T-cell (primary cell): ENCODE measurements around the gene MCOLN2. TPM values are rescaled to one million over a fixed set of nuclear protein-coding genes. Genes with fewer than 3 reads are reported as not detected.

Experiments
- ATAC-seq, 4 experiments: fragments of 200-7000 bp in 3 of 4; fragments of 150-1000 bp in 1 of 4; cut with Tn5 transposase; replicated peaks in 1 of 4; 1 replicate in 3 of 4; 2 replicates in 1 of 4; pipeline ENCODE4 v1.10.0; 2021; ENCODE audit warnings: moderate library complexity in 3 of 4, mild to moderate bottlenecking in 2 of 4, moderate number of reproducible peaks in 1 of 4
- CTCF ChIA-PET, 2 donors: fragments of 300-600 bp; sonication (Branson Sonifier 250); formaldehyde crosslinking; loops; one replicate each; lab custom pipeline; 2022; ENCODE audit warnings: antibody characterized with exemption in 2 of 2; lab: Charles Lee
- POLR2A ChIA-PET, 2 donors: fragments of 300-600 bp; sonication (Branson Sonifier 250); formaldehyde crosslinking; loops; one replicate each; lab custom pipeline; 2022; ENCODE audit warnings: antibody characterized with exemption in 2 of 2; lab: Charles Lee
- DNase-seq, 35 experiments: peaks; one replicate each; pipeline versions ENCODE4 v3.0.0 to v3.0.0-alpha.2; 2013 to 2023
- H3K27ac ChIP-seq: one replicate; pipeline ENCODE4 v1.5.1; 2013; ENCODE audit warnings: low read length
- H3K27me3 ChIP-seq, 2 experiments: replicated peaks in 1 of 2; 1 replicate in 1 of 2; 2 replicates in 1 of 2; pipeline versions ENCODE4 v1.6.1 to v1.7.0; 2013; ENCODE audit warnings: low read length in 1 of 2, mixed read lengths in 1 of 2; ENCODE audit not compliant: control insufficient read depth in 2 of 2, insufficient read depth in 2 of 2; ENCODE audit errors: extremely low read depth in 1 of 2
- H3K36me3 ChIP-seq, 2 donors: 1 replicate in 1 of 2; 2 replicates in 1 of 2; pipeline versions ENCODE4 v1.6.1 to v1.7.0; 2013; ENCODE audit warnings: low read length in 1 of 2; ENCODE audit not compliant: control insufficient read depth in 2 of 2, insufficient read depth in 1 of 2; ENCODE audit errors: extremely low read depth in 1 of 2
- H3K4me1 ChIP-seq, 2 experiments: 1 replicate in 1 of 2; 2 replicates in 1 of 2; pipeline versions ENCODE4 v1.6.1 to v1.7.0; 2013; ENCODE audit warnings: low read length in 2 of 2, mixed read lengths in 1 of 2; ENCODE audit not compliant: insufficient read depth in 2 of 2, control insufficient read depth in 1 of 2; ENCODE audit errors: extremely low read depth in 1 of 2
- H3K4me3 ChIP-seq, 2 donors: 1 replicate in 1 of 2; 2 replicates in 1 of 2; pipeline versions ENCODE4 v1.5.1 to v1.7.0; 2013; ENCODE audit warnings: mild to moderate bottlenecking in 2 of 2, low read length in 1 of 2, moderate library complexity in 1 of 2; ENCODE audit not compliant: control insufficient read depth in 1 of 2; ENCODE audit errors: extremely low read depth in 1 of 2
- H3K9me3 ChIP-seq: 2 replicates; pipeline ENCODE4 v1.7.0; 2013
- H3K27ac Mint-ChIP-seq, 2 donors: one replicate each; pipeline ENCODE4 v1.8.0; 2020 to 2021; ENCODE audit warnings: mild to moderate bottlenecking in 2 of 2, mixed read lengths in 2 of 2
- H3K27me3 Mint-ChIP-seq, 2 donors: one replicate each; pipeline ENCODE4 v1.8.0; 2021 to 2022; ENCODE audit warnings: mixed read lengths in 2 of 2
- H3K36me3 Mint-ChIP-seq: one replicate; pipeline ENCODE4 v1.8.0; 2021; ENCODE audit warnings: mixed read lengths
- H3K4me1 Mint-ChIP-seq, 3 donors: one replicate each; pipeline ENCODE4 v1.8.0; 2020 to 2022; ENCODE audit warnings: mixed read lengths in 3 of 3, mild to moderate bottlenecking in 1 of 3
- H3K4me3 Mint-ChIP-seq, 3 donors: one replicate each; pipeline ENCODE4 v1.8.0; 2020 to 2022; ENCODE audit warnings: mild to moderate bottlenecking in 3 of 3, mixed read lengths in 3 of 3, moderate library complexity in 3 of 3
- H3K9me3 Mint-ChIP-seq, 3 donors: one replicate each; pipeline ENCODE4 v1.8.0; 2020 to 2022; ENCODE audit warnings: mixed read lengths in 3 of 3
- WGBS: methylation state at CpG from one replicate; pipeline ENCODE4 v1.1.5; 2013; ENCODE audit warnings: missing lambda C conversion rate; ENCODE audit not compliant: insufficient coverage; 5-methylcytosine and 5-hydroxymethylcytosine counted together
- total RNA-seq, 35 experiments: library from RNA in 6 of 35; stranded (reverse) in 6 of 35; fragments of 120-200 nt in 1 of 35; gene quantifications; one replicate each; pipeline versions ENCODE4 v1.2.1 to v1.2.4 and lab custom pipeline; 2013 to 2026

Gene MCOLN2
- total RNA-seq, 5 donors from 2014 or later (not counting 1 experiment from before 2014, with no cell fraction given), result 7.6 to 19.3 (median 15.8) TPM

GRCh38 chr1:84923317-84923716 lies 73.6 kb downstream of the MCOLN2 start:
- Histone ChIP-seq H3K27me3 (no peaks in the 10 kb centered on the region), H3K4me3 (no peak overlapping the region), H3K36me3 (no peaks in the 10 kb centered on the region), H3K4me1 (no peaks in the 10 kb centered on the region), H3K27ac (no peak overlapping the region), H3K9me3 (no peaks in the 10 kb centered on the region)
- ATAC-seq (no peak), DNase-seq (no peak)
- Mint-ChIP-seq H3K4me3 (no peak overlapping the region), H3K4me1 (no peaks in the 10 kb centered on the region), H3K27me3 (peaks cover 0 to 3% of the 10 kb centered on the region in 2 donors), H3K27ac (no peak overlapping the region), H3K36me3 (peaks cover 4% of the 10 kb centered on the region), H3K9me3 (no peaks in the 10 kb centered on the region)
- 92% methylated on average over 1 of the region's 3 CpGs for WGBS
- POLR2A ChIA-PET, result no interaction called here
- CTCF ChIA-PET, result interaction anchor here (0.6 to 2.0 kb wide), 5 partner anchors 12 to 166 kb away, joined by 3 to 5 read pairs (median 4); no protein-coding TSS in a partner anchor

- Histone ChIP-seq H3K27me3 (no peaks in the 10 kb centered on the region), H3K27ac (no peak overlapping the region), H3K4me1 (no peaks in the 10 kb centered on the region), H3K4me3 (no peak overlapping the region), H3K36me3 (no peaks in the 10 kb centered on the region), H3K9me3 (no peaks in the 10 kb centered on the region)
- no peak for DNase-seq
- no peaks in the 10 kb centered on the region for H3K4me1 Mint-ChIP-seq
- H3K4me3 Mint-ChIP-seq, result no peak overlapping the region
- no peaks in the 10 kb centered on the region for H3K36me3 Mint-ChIP-seq
- peaks cover 0 to 3% of the 10 kb centered on the region in 2 donors for H3K27me3 Mint-ChIP-seq
- H3K27ac Mint-ChIP-seq, result no peak overlapping the region
- ATAC-seq, result no peak
- no peaks in the 10 kb centered on the region for H3K9me3 Mint-ChIP-seq
- CTCF ChIA-PET, result interaction anchor here in 1 of 2 donors (1.4 kb wide), 1 partner anchor 15 kb away, joined by 3 read pairs; no protein-coding TSS in a partner anchor
- POLR2A ChIA-PET, result no interaction called here
- 100% methylated on average over 1 of the region's 1 CpG for WGBS
Observed at GRCh38 chr1:84920159-84920558, 76.8 kb downstream of the MCOLN2 start.

- H3K9me3 ChIP-seq, result no peaks in the 10 kb centered on the region
- no peak overlapping the region for H3K4me3 ChIP-seq
- no peak overlapping the region for H3K27ac Mint-ChIP-seq
- H3K4me3 Mint-ChIP-seq, result no peak overlapping the region
- ATAC-seq, result no peak
- ChIA-PET CTCF (interaction anchor here in 1 of 2 donors (1.4 kb wide), 1 partner anchor 16 kb away, joined by 3 read pairs; no protein-coding TSS in a partner anchor), POLR2A (no interaction called here)
- no peaks in the 10 kb centered on the region for H3K4me1 Mint-ChIP-seq
- no peaks in the 10 kb centered on the region for H3K36me3 ChIP-seq
- no peak for DNase-seq
- H3K4me1 ChIP-seq, result no peaks in the 10 kb centered on the region
- no peaks in the 10 kb centered on the region for H3K27me3 ChIP-seq
- 50% methylated on average over 2 of the region's 4 CpGs for WGBS
- no peaks in the 10 kb centered on the region for H3K9me3 Mint-ChIP-seq
- H3K27ac ChIP-seq, result no peak overlapping the region
- peaks cover 0 to 3% of the 10 kb centered on the region in 2 donors for H3K27me3 Mint-ChIP-seq
- no peaks in the 10 kb centered on the region for H3K36me3 Mint-ChIP-seq
Observed at GRCh38 chr1:84919461-84919970, 77.4 kb downstream of the MCOLN2 start.

GRCh38 chr1:84918726-84919336 lies 78.1 kb downstream of the MCOLN2 start:
- 60% methylated on average over 1 of the region's 5 CpGs for WGBS
- Mint-ChIP-seq H3K4me3 (no peak overlapping the region), H3K36me3 (no peaks in the 10 kb centered on the region), H3K4me1 (no peaks in the 10 kb centered on the region), H3K9me3 (no peaks in the 10 kb centered on the region), H3K27ac (no peak overlapping the region), H3K27me3 (peaks cover 0 to 3% of the 10 kb centered on the region in 2 donors)
- ChIA-PET POLR2A (no interaction called here), CTCF (interaction anchor here in 1 of 2 donors (1.4 kb wide), 1 partner anchor 16 kb away, joined by 3 read pairs; no protein-coding TSS in a partner anchor)
- Histone ChIP-seq H3K27me3 (no peaks in the 10 kb centered on the region), H3K36me3 (no peaks in the 10 kb centered on the region), H3K9me3 (no peaks in the 10 kb centered on the region), H3K4me1 (no peaks in the 10 kb centered on the region), H3K27ac (no peak overlapping the region), H3K4me3 (no peak overlapping the region)
- DNase-seq (no peak), ATAC-seq (no peak)

GRCh38 chr1:84916897-84917296 lies 80.0 kb downstream of the MCOLN2 start:
- Mint-ChIP-seq H3K4me1 (no peaks in the 10 kb centered on the region), H3K9me3 (no peaks in the 10 kb centered on the region), H3K36me3 (no peaks in the 10 kb centered on the region), H3K27ac (no peak overlapping the region), H3K4me3 (no peak overlapping the region), H3K27me3 (peaks cover 0 to 3% of the 10 kb centered on the region in 2 donors)
- Histone ChIP-seq H3K9me3 (no peaks in the 10 kb centered on the region), H3K36me3 (no peaks in the 10 kb centered on the region), H3K27me3 (no peaks in the 10 kb centered on the region), H3K4me3 (no peak overlapping the region), H3K4me1 (no peaks in the 10 kb centered on the region), H3K27ac (no peak overlapping the region)
- ChIA-PET CTCF (interaction anchor here in 1 of 2 donors (0.6 kb wide), 1 partner anchor 298 kb away, joined by 3 read pairs; no protein-coding TSS in a partner anchor), POLR2A (no interaction called here)
- DNase-seq, result no peak
- WGBS, result 100% methylated on average over 2 of the region's 4 CpGs
- no peak for ATAC-seq

- CTCF ChIA-PET, result no interaction called here
- Mint-ChIP-seq H3K4me3 (no peak overlapping the region), H3K36me3 (no peaks in the 10 kb centered on the region), H3K4me1 (no peaks in the 10 kb centered on the region), H3K27me3 (no peaks in the 10 kb centered on the region), H3K9me3 (no peaks in the 10 kb centered on the region), H3K27ac (no peak overlapping the region)
- Histone ChIP-seq H3K4me3 (no peak overlapping the region), H3K27me3 (no peaks in the 10 kb centered on the region), H3K27ac (no peak overlapping the region), H3K36me3 (no peaks in the 10 kb centered on the region), H3K4me1 (no peaks in the 10 kb centered on the region), H3K9me3 (no peaks in the 10 kb centered on the region)
- ATAC-seq (no peak), DNase-seq (no peak)
- 43% methylated on average over 1 of the region's 4 CpGs for WGBS
- POLR2A ChIA-PET, result interaction anchor here in 1 of 2 donors (0.6 kb wide), 1 partner anchor 395 kb away, joined by 3 read pairs; no protein-coding TSS in a partner anchor
Observed at GRCh38 chr1:84913555-84913892, 83.4 kb downstream of the MCOLN2 start.
